H1 (cell line): Measurements from ENCODE around the gene SRCIN1. TPM values are rescaled to one million over a fixed set of nuclear protein-coding genes. Genes with fewer than 3 reads are reported as not detected.

ENCODE experiments used
- CBX8 ChIP-seq: fragments of 300-800, 300-1000 bp; sonication (generic); IDR thresholded peaks from 2 replicates; pipeline ENCODE4 v1.7.1; 2016; ENCODE audit warnings: low read depth, low read length, borderline replicate concordance
- CEBPB ChIP-seq: IDR thresholded peaks from 2 replicates; pipeline ENCODE4 v1.6.1; 2012; ENCODE audit warnings: low read depth, low read length
- E2F6 ChIP-seq: IDR thresholded peaks from 2 replicates; pipeline ENCODE4 v1.6.1; 2012; ENCODE audit warnings: inconsistent platforms
- GABPA ChIP-seq: IDR thresholded peaks from 2 replicates; pipeline ENCODE4 v1.6.1; 2011; ENCODE audit warnings: mild to moderate bottlenecking, low read length, moderate library complexity, borderline replicate concordance; ENCODE audit not compliant: insufficient read depth
- MAFK ChIP-seq: IDR thresholded peaks from 2 replicates; pipeline ENCODE4 v1.6.1; 2012; ENCODE audit warnings: low read depth, mild to moderate bottlenecking, improper control_type of control experiment, low read length
- SAP30 ChIP-seq: fragments of 300-600 bp; sonication (generic); IDR thresholded peaks from 2 replicates; pipeline ENCODE4 v1.7.1; 2012; ENCODE audit warnings: low read length, moderate library complexity, mild to moderate bottlenecking, inconsistent platforms; ENCODE audit not compliant: insufficient read depth, insufficient replicate concordance
- SIRT6 ChIP-seq: IDR thresholded peaks from one replicate; pipeline ENCODE4 v1.7.1; 2012; ENCODE audit warnings: low read length, inconsistent platforms
- SP1 ChIP-seq: IDR thresholded peaks from 2 replicates; pipeline ENCODE4 v1.6.1; 2011; ENCODE audit warnings: low read depth, low read length
- SP4 ChIP-seq: IDR thresholded peaks from 2 replicates; pipeline ENCODE4 v1.6.1; 2012; ENCODE audit warnings: low read length, inconsistent platforms
- polyA plus RNA-seq, 7 experiments: library from polyadenylated mRNA; depleted of rRNA in 3 of 7; stranded (reverse) in 5 of 7; unstranded in 2 of 7; fragments of >200 nt in 5 of 7; fragments of 200-250 nt in 2 of 7; gene quantifications; 1 replicate in 5 of 7; 2 replicates in 1 of 7; 4 replicates in 1 of 7; pipeline versions ENCODE4 v1.2.1 to v1.2.3, GENCODE V29; 2011 to 2013; ENCODE audit warnings: missing spikeins in 2 of 7, mixed read lengths in 2 of 7
- total RNA-seq: library from RNA; stranded (reverse); fragmentation: NEBNext Ultra II Directional; extraction: Animal tissue kit (Norgen Biotek cat#: 25700); gene quantifications from 2 replicates; pipeline ENCODE4 v1.2.1, GENCODE V29; 2021

Gene SRCIN1
- total and polyA plus RNA-seq, 2 of the 8 experiments (the other 6 are each of a cell fraction or from before 2014, with no cell fraction given): 2.8 to 3.8 TPM

DNA sequence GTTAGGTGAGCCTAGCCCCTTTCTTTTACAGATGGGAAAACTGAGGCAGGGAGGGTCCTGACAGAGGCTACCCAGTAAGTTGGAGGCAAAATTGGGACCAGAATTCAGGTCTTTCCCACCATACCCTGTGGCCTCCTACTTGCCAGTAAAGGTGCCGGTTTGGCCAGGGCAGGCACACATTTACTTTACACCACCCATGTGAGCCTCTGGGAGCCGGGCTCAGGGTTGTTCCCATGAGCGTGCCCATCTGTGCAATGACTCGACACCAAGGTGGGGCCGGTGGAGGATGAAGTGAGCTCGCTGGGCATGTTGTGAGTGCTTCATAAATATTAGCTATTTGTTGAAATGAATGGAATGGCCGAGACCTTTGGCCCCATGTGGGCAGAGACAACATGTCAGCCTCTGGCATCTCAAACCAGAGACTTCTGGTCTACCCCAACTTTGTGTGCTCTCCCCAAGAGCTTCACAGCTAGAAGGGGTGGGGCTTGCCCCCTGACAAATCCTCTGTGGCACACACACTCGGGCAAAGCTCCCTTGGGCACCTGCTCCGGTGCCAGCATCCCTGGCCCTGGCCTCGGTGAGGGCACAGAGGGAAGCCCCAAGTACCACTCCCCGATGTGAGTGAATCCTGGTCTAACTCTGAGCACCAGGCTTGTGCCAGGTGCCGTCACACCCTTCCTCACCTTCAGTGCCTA lies 60.1 kb downstream of the SRCIN1 start (continued):
- TF ChIP-seq SP1 (no peak), MAFK (no peak), SIRT6 (no peak), CBX8 (no peak), SP4 (no peak), GABPA (no peak), E2F6 (no peak), SAP30 (no peak), CEBPB (no peak)
